DMS114 treated with DMSO at 0.1 percent for 48 hours (cell line): ENCODE results near the gene ANGPTL8.

Experiments used
- DNase-seq: peaks from one replicate; lab custom pipeline; 2025; ENCODE audit not compliant: unreplicated experiment; lab: John Stamatoyannopoulos, UW

ANGPTL8 gene

GRCh38 chr19:11257846-11258380 is 18.5 kb downstream of the ANGPTL8 start:
- no peak for DNase-seq

- no peak for DNase-seq
Measured at GRCh38 chr19:11260996-11261395, 21.6 kb downstream of the ANGPTL8 start.

GRCh38 chr19:11261431-11261970 is 22.1 kb downstream of the ANGPTL8 start:
- no peak for DNase-seq

GRCh38 chr19:11261971-11262839 is 22.8 kb downstream of the ANGPTL8 start, which contains the start of gene DOCK6:
DOCK6 (minus strand) TSS chr19:11262524; CDS start chr19:11262440, 84 bp downstream.
- DNase-seq: no peak

- DNase-seq: no peak
Measured at GRCh38 chr19:11263726-11264125, 24.3 kb downstream of the ANGPTL8 start.

GRCh38 chr19:11264452-11265176 is 25.2 kb downstream of the ANGPTL8 start:
- no peak for DNase-seq

- DNase-seq: no peak
Measured at GRCh38 chr19:11265177-11265784, 25.9 kb downstream of the ANGPTL8 start.

GRCh38 chr19:11265785-11266236 is 26.4 kb downstream of the ANGPTL8 start:
- no peak for DNase-seq

GRCh38 chr19:11267316-11268085 is 28.1 kb downstream of the ANGPTL8 start:
- DNase-seq: no peak

- no peak for DNase-seq
Measured at GRCh38 chr19:11268783-11269267, 29.4 kb downstream of the ANGPTL8 start.

- DNase-seq: no peak
Measured at GRCh38 chr19:11269408-11269807, 30.0 kb downstream of the ANGPTL8 start.

GRCh38 chr19:11273296-11273695 is 33.9 kb downstream of the ANGPTL8 start:
- DNase-seq: no peak

GRCh38 chr19:11273989-11274388 is 34.6 kb downstream of the ANGPTL8 start:
- no peak for DNase-seq

- DNase-seq: no peak
Measured at GRCh38 chr19:11274533-11275086, 35.2 kb downstream of the ANGPTL8 start.

- no peak for DNase-seq
Measured at GRCh38 chr19:11278670-11279069, 39.3 kb downstream of the ANGPTL8 start.

- DNase-seq: no peak
Measured at GRCh38 chr19:11279505-11280236, 40.3 kb downstream of the ANGPTL8 start.

GRCh38 chr19:11281356-11282049 is 42.1 kb downstream of the ANGPTL8 start:
- no peak for DNase-seq

GRCh38 chr19:11284515-11284914 is 45.1 kb downstream of the ANGPTL8 start:
- no peak for DNase-seq
